ENCODE results near the gene MAP4K1.

Gene MAP4K1

GRCh38 chr19:38543286-38543806, 74.4 kb downstream of the MAP4K1 start:
- no peak for DNase-seq

GRCh38 chr19:38542040-38542439, 75.7 kb downstream of the MAP4K1 start:
- DNase-seq = no peak

DNA sequence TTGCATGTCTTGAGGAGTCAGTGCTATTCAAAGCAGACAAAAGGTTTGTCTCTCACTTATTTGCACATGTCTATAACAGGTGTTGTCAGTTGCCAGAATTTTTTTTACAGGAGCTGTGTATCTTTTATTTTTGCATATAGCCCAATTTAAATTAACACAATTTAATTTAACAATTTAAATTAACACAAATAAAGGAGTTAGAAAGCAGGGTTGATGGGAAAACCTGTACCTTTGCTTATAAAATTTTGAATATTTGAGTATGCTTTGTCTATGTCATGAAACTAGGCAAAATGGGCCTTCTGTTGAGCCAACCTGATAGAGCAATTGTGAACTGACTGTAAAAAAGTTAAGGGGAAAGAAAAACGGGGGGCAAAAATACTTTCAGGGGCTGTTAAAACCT, 78.0 kb downstream of the MAP4K1 start:
- DNase-seq = no peak

DNA sequence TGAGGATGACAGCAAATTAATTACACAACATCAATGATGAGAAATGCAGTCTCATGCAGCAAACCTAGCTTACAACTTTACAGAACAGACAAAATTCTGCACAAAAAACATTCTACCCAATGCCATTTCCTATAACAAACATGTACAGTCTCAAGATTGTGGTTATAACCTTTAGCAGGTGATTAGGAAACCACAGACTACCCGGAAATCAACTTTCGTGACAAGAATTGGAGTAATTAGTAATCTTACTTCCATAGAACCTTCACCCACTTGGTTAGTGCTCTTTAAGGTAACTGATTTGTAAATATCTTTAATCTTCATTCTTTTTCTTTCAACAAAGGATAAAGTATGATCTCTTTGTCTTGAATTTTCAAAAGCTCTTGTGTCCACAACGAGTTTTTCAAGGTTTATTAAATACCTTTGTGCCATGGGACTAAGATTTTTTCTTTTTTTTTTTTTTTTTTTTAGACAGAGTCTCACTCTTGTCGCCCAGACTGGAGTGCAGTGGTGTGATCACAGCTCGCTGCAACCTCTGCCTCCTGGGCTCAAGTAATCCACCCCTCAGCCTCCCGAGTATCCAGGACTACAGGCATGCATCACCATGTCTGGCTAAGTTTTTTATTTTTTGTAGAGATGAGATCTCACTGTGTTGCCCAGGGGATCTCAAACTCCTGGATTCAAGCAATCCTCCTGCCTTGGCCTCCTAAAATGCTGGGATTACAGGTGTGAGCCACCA, 78.8 kb downstream of the MAP4K1 start:
- no peak for DNase-seq

DNA sequence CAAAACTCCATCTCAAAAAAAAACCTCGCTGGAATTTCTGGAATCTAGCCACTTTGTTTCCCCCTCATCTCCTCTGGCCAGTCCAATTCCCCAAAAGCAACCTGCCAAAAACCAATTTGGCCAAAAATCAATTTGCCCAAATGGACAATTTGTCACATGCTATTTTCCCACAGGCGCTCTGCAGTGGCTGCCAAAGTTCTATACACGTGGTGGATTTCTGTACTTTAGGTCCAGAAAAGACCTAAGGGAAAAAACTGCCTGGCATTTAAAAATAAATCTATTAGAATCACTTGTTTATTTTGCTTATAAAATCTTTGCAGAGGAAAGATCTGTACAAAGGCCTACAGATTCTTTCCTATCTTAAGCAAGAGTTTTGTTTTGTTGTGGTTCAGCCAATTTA, 79.4 kb downstream of the MAP4K1 start:
- DNase-seq = no peak

Data from NCI-H1694 (cell line).